Sigmoid colon (tissue), 7 donors: ENCODE data around the gene MAPK12. TPM values are rescaled to one million over a fixed set of nuclear protein-coding genes. Genes with fewer than 3 reads are reported as not detected.

Experiments
- DNase-seq: peaks from one replicate; pipeline ENCODE4 v3.0.0-alpha.2; 2019
- H3K27ac ChIP-seq, 4 donors: fragments of 200-600 bp; sonication (generic); one replicate each; pipeline ENCODE4 v1.5.1; 2016 to 2019; ENCODE audit warnings: mild to moderate bottlenecking in 1 of 4
- H3K27me3 ChIP-seq, 3 donors: fragments of 200-600 bp; sonication (generic); one replicate each; pipeline ENCODE4 v1.5.1; 2019; ENCODE audit warnings: mild to moderate bottlenecking in 1 of 3
- H3K36me3 ChIP-seq, 4 donors: fragments of 200-600 bp; sonication (generic); one replicate each; pipeline ENCODE4 v1.5.1; 2016 to 2019
- H3K4me1 ChIP-seq, 4 donors: fragments of 200-600 bp; sonication (generic); one replicate each; pipeline ENCODE4 v1.5.1; 2017 to 2019
- H3K4me3 ChIP-seq, 4 donors: fragments of 200-600 bp; sonication (generic); one replicate each; pipeline ENCODE4 v1.5.1; 2017 to 2019; ENCODE audit warnings: mild to moderate bottlenecking in 2 of 4, moderate library complexity in 1 of 4
- H3K9me3 ChIP-seq, 4 donors: fragments of 200-600 bp in 3 of 4; sonication (generic) in 3 of 4; one replicate each; pipeline versions ENCODE4 v1.5.1 to v1.6.1; 2013 to 2019
- CTCF ChIP-seq, 4 experiments: fragments of 450-650 bp in 3 of 4; fragments of 200-600 bp in 1 of 4; IDR thresholded peaks; one replicate each; pipeline ENCODE4 v1.5.1; 2016 to 2019; ENCODE audit warnings: antibody characterized with exemption in 4 of 4, mild to moderate bottlenecking in 3 of 4, moderate library complexity in 2 of 4
- EP300 ChIP-seq, 4 donors: sonication (generic); formaldehyde crosslinking; IDR thresholded peaks; one replicate each; pipeline ENCODE4 v1.6.1; 2017; ENCODE audit warnings: antibody characterized with exemption in 4 of 4
- POLR2A ChIP-seq, 2 donors: fragments of 450-650 bp; IDR thresholded peaks; one replicate each; pipeline ENCODE4 v1.6.1; 2016; ENCODE audit warnings: antibody characterized with exemption in 2 of 2, mild to moderate bottlenecking in 2 of 2, moderate library complexity in 2 of 2
- POLR2AphosphoS5 ChIP-seq, 4 donors: sonication (generic); formaldehyde crosslinking; IDR thresholded peaks; one replicate each; pipeline ENCODE4 v1.6.1; 2017; ENCODE audit warnings: antibody characterized with exemption in 4 of 4
- WGBS, 2 donors: extraction: QIAGEN DNeasy Blood & Tissue Kit; methylation state at CpG; one replicate each; pipeline ENCODE4 v1.1.7; 2013; 5-methylcytosine and 5-hydroxymethylcytosine counted together
- intact Hi-C: fragments of 100-400 bp; cut with DNase I; formaldehyde crosslinking; loops from one replicate; pipeline ENCODE4 v1.15.1; 2023
- polyA plus RNA-seq, 3 donors: library from polyadenylated mRNA; stranded (reverse); fragments of 200-250 nt; gene quantifications; one replicate each; pipeline ENCODE4 v1.2.3, GENCODE V29; 2013
- total RNA-seq, 4 donors: library from RNA; depleted of rRNA; stranded (reverse); fragments of >200 nt; gene quantifications; one replicate each; pipeline ENCODE4 v1.1.0, GENCODE V29; 2016
- donor health status: healthy with polysubstance abuse.
- donor health status: Bipolar disorder and iron deficiency.
- donor health status: healthy.

MAPK12 gene
- total and polyA plus RNA-seq, 7 donors: 0.60 to 10.0 (median 3.9) TPM

GRCh38 chr22:50289151-50289941 lies 27.9 kb upstream of the MAPK12 start:
- intact Hi-C loops: no loop called here
- H3K27me3 ChIP-seq: no peaks in the 10 kb centered on the region
- TF ChIP-seq POLR2AphosphoS5 (IDR thresholded peaks at IDR 0.05) (no peak), CTCF (IDR thresholded peaks at IDR 0.05) (no peak), EP300 (IDR thresholded peaks at IDR 0.05) (no peak), POLR2A (IDR thresholded peaks at IDR 0.05) (no peak)
- DNase-seq: no peak
- 95 to 96% methylated on average over 57 of the region's 57 CpGs for WGBS, 2 donors
- no peak overlapping the region for H3K4me3 ChIP-seq
- H3K27ac ChIP-seq: no peak overlapping the region
- peaks cover 42 to 62% (median 51%) of the 10 kb centered on the region in 4 donors for H3K36me3 ChIP-seq
- peaks cover 0 to 29% (median 25%) of the 10 kb centered on the region in 4 donors for H3K4me1 ChIP-seq
- no peaks in the 10 kb centered on the region for H3K9me3 ChIP-seq

- 95 to 96% methylated on average over 31 of the region's 31 CpGs for WGBS, 2 donors
- peaks cover 0 to 16% (median 12%) of the 10 kb centered on the region in 4 donors for H3K4me1 ChIP-seq
- peaks cover 57 to 78% (median 65%) of the 10 kb centered on the region in 4 donors for H3K36me3 ChIP-seq
- H3K9me3 ChIP-seq: no peaks in the 10 kb centered on the region
- DNase-seq: no peak
- no peaks in the 10 kb centered on the region for H3K27me3 ChIP-seq
- TF ChIP-seq POLR2A (IDR thresholded peaks at IDR 0.05) (no peak), CTCF (IDR thresholded peaks at IDR 0.05) (no peak), POLR2AphosphoS5 (IDR thresholded peaks at IDR 0.05) (no peak), EP300 (IDR thresholded peaks at IDR 0.05) (no peak)
- intact Hi-C loops: no loop called here
- H3K4me3 ChIP-seq: no peak overlapping the region
- no peak overlapping the region for H3K27ac ChIP-seq
These were observed 26.2 kb upstream of the MAPK12 start for GRCh38 chr22:50287731-50288130.

GRCh38 chr22:50286701-50287318 lies 25.3 kb upstream of the MAPK12 start:
- Histone ChIP-seq H3K4me3 (no peak overlapping the region), H3K9me3 (no peaks in the 10 kb centered on the region), H3K36me3 (peaks cover 66 to 88% (median 73%) of the 10 kb centered on the region in 4 donors), H3K4me1 (peaks cover 0 to 15% (median 12%) of the 10 kb centered on the region in 4 donors), H3K27me3 (no peaks in the 10 kb centered on the region), H3K27ac (no peak overlapping the region)
- WGBS, 2 donors: 87 to 90% methylated on average over 40 of the region's 40 CpGs
- intact Hi-C loops: no loop called here
- DNase-seq: no peak
- TF ChIP-seq CTCF (IDR thresholded peaks at IDR 0.05) (no peak), EP300 (IDR thresholded peaks at IDR 0.05) (no peak), POLR2A (IDR thresholded peaks at IDR 0.05) (no peak), POLR2AphosphoS5 (IDR thresholded peaks at IDR 0.05) (no peak)

- TF ChIP-seq EP300 (IDR thresholded peaks at IDR 0.05): no peak
- no peak for TF ChIP-seq CTCF (IDR thresholded peaks at IDR 0.05)
- no peak for TF ChIP-seq POLR2AphosphoS5 (IDR thresholded peaks at IDR 0.05)
- no peak for TF ChIP-seq POLR2A (IDR thresholded peaks at IDR 0.05)
- no peaks in the 10 kb centered on the region for H3K9me3 ChIP-seq
- intact Hi-C loops: no loop called here
- H3K4me3 ChIP-seq: no peak overlapping the region
- no peak for DNase-seq
- peaks cover 71 to 91% (median 79%) of the 10 kb centered on the region in 4 donors for H3K36me3 ChIP-seq
- H3K27ac ChIP-seq: no peak overlapping the region
- peaks cover 0 to 15% (median 9%) of the 10 kb centered on the region in 4 donors for H3K4me1 ChIP-seq
- 71 to 85% methylated on average over 21 of the region's 21 CpGs for WGBS, 2 donors
- no peaks in the 10 kb centered on the region for H3K27me3 ChIP-seq
These were observed 24.8 kb upstream of the MAPK12 start for GRCh38 chr22:50286275-50286674.
